ENCODE measurements around the gene NDUFAF4.
"Not testable (repeated sequence)": the region's sequence is repeated elsewhere in the genome, so short reads cannot be mapped to it uniquely, and the experiment has no call there.

NDUFAF4 gene

GRCh38 chr6:96898241-96898851 lies 655 bp upstream of the NDUFAF4 start:
- no peak for DNase-seq

GRCh38 chr6:96889146-96889545 lies 8.5 kb downstream of the NDUFAF4 start:
- no peak for DNase-seq

- DNase-seq, result no peak
Measured at GRCh38 chr6:96888745-96889144, 8.9 kb downstream of the NDUFAF4 start.

GRCh38 chr6:96886519-96886918 lies 11.2 kb downstream of the NDUFAF4 start:
- DNase-seq, result no peak

GRCh38 chr6:96885187-96885631 lies 12.5 kb downstream of the NDUFAF4 start:
- not testable (repeated sequence) for DNase-seq

GRCh38 chr6:96878143-96878542 lies 19.5 kb downstream of the NDUFAF4 start:
- no peak for DNase-seq

GRCh38 chr6:96876886-96877545 lies 20.7 kb downstream of the NDUFAF4 start:
- no peak for DNase-seq

- DNase-seq, result no peak
Measured at GRCh38 chr6:96872976-96873375, 24.7 kb downstream of the NDUFAF4 start.

- DNase-seq, result no peak
Measured at GRCh38 chr6:96865055-96865405, 32.7 kb downstream of the NDUFAF4 start.

- no peak for DNase-seq
Measured at GRCh38 chr6:96864216-96865054, 33.3 kb downstream of the NDUFAF4 start.

GRCh38 chr6:96862560-96862959 lies 35.1 kb downstream of the NDUFAF4 start:
- DNase-seq, result no peak

- DNase-seq, result no peak
Measured at GRCh38 chr6:96861588-96861987, 36.1 kb downstream of the NDUFAF4 start.

GRCh38 chr6:96856856-96857255 lies 40.8 kb downstream of the NDUFAF4 start:
- no peak for DNase-seq

- no peak for DNase-seq
Measured at GRCh38 chr6:96853083-96853482, 44.6 kb downstream of the NDUFAF4 start.

- DNase-seq, result no peak
Measured at GRCh38 chr6:96852605-96853004, 45.1 kb downstream of the NDUFAF4 start.

- no peak for DNase-seq
Measured at GRCh38 chr6:96851858-96852257, 45.8 kb downstream of the NDUFAF4 start.

GRCh38 chr6:96849615-96850014 lies 48.1 kb downstream of the NDUFAF4 start:
- no peak for DNase-seq

- no peak for DNase-seq
Measured at GRCh38 chr6:96844530-96844929, 53.2 kb downstream of the NDUFAF4 start.

- no peak for DNase-seq
Measured at GRCh38 chr6:96841345-96841744, 56.3 kb downstream of the NDUFAF4 start.
